Activated naive CD8-positive, alpha-beta T cell (primary cell): ENCODE data around the gene PARVA.
"Not testable (repeated sequence)": the region's sequence is repeated elsewhere in the genome, so short reads cannot be mapped to it uniquely, and the experiment has no call there.

Experiments
- H3K27ac Mint-ChIP-seq: one replicate; pipeline ENCODE4 v1.8.0; 2021; ENCODE audit warnings: mixed read lengths
- H3K27me3 Mint-ChIP-seq: one replicate; pipeline ENCODE4 v1.8.0; 2021; ENCODE audit warnings: mixed read lengths
- H3K36me3 Mint-ChIP-seq: one replicate; pipeline ENCODE4 v1.8.0; 2021; ENCODE audit warnings: mixed read lengths
- H3K4me1 Mint-ChIP-seq: one replicate; pipeline ENCODE4 v1.8.0; 2021; ENCODE audit warnings: low read depth, mixed read lengths
- H3K4me3 Mint-ChIP-seq: one replicate; pipeline ENCODE4 v1.8.0; 2021; ENCODE audit warnings: mild to moderate bottlenecking, mixed read lengths
- H3K9me3 Mint-ChIP-seq: one replicate; pipeline ENCODE4 v1.8.0; 2021; ENCODE audit warnings: low read depth, mixed read lengths

PARVA gene

GRCh38 chr11:12362857-12363256 lies 14.5 kb upstream of the PARVA start:
- H3K9me3 Mint-ChIP-seq, result no peaks in the 10 kb centered on the region
- H3K4me1 Mint-ChIP-seq, result peaks cover 75% of the 10 kb centered on the region
- H3K4me3 Mint-ChIP-seq, result no peak overlapping the region
- peak overlapping the region; percentile 19 for H3K27ac Mint-ChIP-seq
- H3K36me3 Mint-ChIP-seq, result peaks cover 9% of the 10 kb centered on the region
- H3K27me3 Mint-ChIP-seq, result no peaks in the 10 kb centered on the region

- Mint-ChIP-seq H3K36me3 (peaks cover 14% of the 10 kb centered on the region), H3K4me1 (peaks cover 74% of the 10 kb centered on the region), H3K27ac (no peak overlapping the region), H3K9me3 (no peaks in the 10 kb centered on the region), H3K27me3 (no peaks in the 10 kb centered on the region), H3K4me3 (no peak overlapping the region)
Observed at GRCh38 chr11:12363373-12363772, 14.0 kb upstream of the PARVA start.

- not testable (repeated sequence) for H3K9me3 Mint-ChIP-seq, H3K27me3 Mint-ChIP-seq
- Mint-ChIP-seq H3K36me3 (peaks cover 20% of the 10 kb centered on the region), H3K4me3 (peak overlapping the region; percentile 60), H3K27ac (peak overlapping the region; percentile 54), H3K4me1 (peaks cover 67% of the 10 kb centered on the region)
Observed at GRCh38 chr11:12365965-12366575, 11.3 kb upstream of the PARVA start.

- H3K27me3 Mint-ChIP-seq, H3K9me3 Mint-ChIP-seq, H3K27ac Mint-ChIP-seq: not testable (repeated sequence)
- Mint-ChIP-seq H3K36me3 (peaks cover 20% of the 10 kb centered on the region), H3K4me3 (peak overlapping the region; percentile 5), H3K4me1 (peaks cover 57% of the 10 kb centered on the region)
Observed at GRCh38 chr11:12367057-12367456, 10.3 kb upstream of the PARVA start.

- Mint-ChIP-seq H3K4me3 (no peak overlapping the region), H3K9me3 (peaks cover 12% of the 10 kb centered on the region), H3K27me3 (peaks cover 7% of the 10 kb centered on the region), H3K36me3 (peaks cover 16% of the 10 kb centered on the region), H3K27ac (no peak overlapping the region), H3K4me1 (peaks cover 18% of the 10 kb centered on the region)
Observed at GRCh38 chr11:12372111-12372510, 5.3 kb upstream of the PARVA start.

- H3K9me3 Mint-ChIP-seq, result peaks cover 6% of the 10 kb centered on the region
- no peak overlapping the region for H3K4me3 Mint-ChIP-seq
- peaks cover 8% of the 10 kb centered on the region for H3K4me1 Mint-ChIP-seq
- H3K36me3 Mint-ChIP-seq, result no peaks in the 10 kb centered on the region
- H3K27ac Mint-ChIP-seq, result no peak overlapping the region
- peaks cover 14% of the 10 kb centered on the region for H3K27me3 Mint-ChIP-seq
Observed at GRCh38 chr11:12375720-12376119, 1.7 kb upstream of the PARVA start.

GRCh38 chr11:12376259-12377081 lies 901 bp upstream of the PARVA start:
- Mint-ChIP-seq H3K4me1 (peaks cover 8% of the 10 kb centered on the region), H3K9me3 (peaks cover 6% of the 10 kb centered on the region), H3K36me3 (no peaks in the 10 kb centered on the region), H3K27me3 (peaks cover 14% of the 10 kb centered on the region), H3K4me3 (peak overlapping the region; percentile 79), H3K27ac (no peak overlapping the region)

- no peak overlapping the region for H3K27ac Mint-ChIP-seq
- peaks cover 8% of the 10 kb centered on the region for H3K4me1 Mint-ChIP-seq
- peaks cover 6% of the 10 kb centered on the region for H3K9me3 Mint-ChIP-seq
- peaks cover 14% of the 10 kb centered on the region for H3K27me3 Mint-ChIP-seq
- H3K36me3 Mint-ChIP-seq, result no peaks in the 10 kb centered on the region
- peak overlapping the region; percentile 78 for H3K4me3 Mint-ChIP-seq
Observed at GRCh38 chr11:12377824-12378593, 638 bp downstream of the PARVA start.

GRCh38 chr11:12380565-12381325 lies 3.4 kb downstream of the PARVA start:
- Mint-ChIP-seq H3K4me3 (no peak overlapping the region), H3K36me3 (peaks cover 4% of the 10 kb centered on the region), H3K4me1 (peaks cover 8% of the 10 kb centered on the region), H3K27me3 (peaks cover 13% of the 10 kb centered on the region), H3K9me3 (no peaks in the 10 kb centered on the region), H3K27ac (no peak overlapping the region)

- H3K4me3 Mint-ChIP-seq, result no peak overlapping the region
- peaks cover 8% of the 10 kb centered on the region for H3K27me3 Mint-ChIP-seq
- no peaks in the 10 kb centered on the region for H3K9me3 Mint-ChIP-seq
- H3K27ac Mint-ChIP-seq, result no peak overlapping the region
- H3K36me3 Mint-ChIP-seq, result peaks cover 4% of the 10 kb centered on the region
- peaks cover 2% of the 10 kb centered on the region for H3K4me1 Mint-ChIP-seq
Observed at GRCh38 chr11:12381875-12382274, 4.5 kb downstream of the PARVA start.

GRCh38 chr11:12382451-12382850 lies 5.1 kb downstream of the PARVA start:
- no peak overlapping the region for H3K4me3 Mint-ChIP-seq
- peaks cover 7% of the 10 kb centered on the region for H3K27me3 Mint-ChIP-seq
- H3K36me3 Mint-ChIP-seq, result peaks cover 4% of the 10 kb centered on the region
- H3K27ac Mint-ChIP-seq, result no peak overlapping the region
- no peaks in the 10 kb centered on the region for H3K9me3 Mint-ChIP-seq
- H3K4me1 Mint-ChIP-seq, result no peaks in the 10 kb centered on the region

GRCh38 chr11:12386309-12386708 lies 8.9 kb downstream of the PARVA start:
- Mint-ChIP-seq H3K4me1 (no peaks in the 10 kb centered on the region), H3K27ac (no peak overlapping the region), H3K4me3 (no peak overlapping the region), H3K9me3 (no peaks in the 10 kb centered on the region), H3K36me3 (peaks cover 4% of the 10 kb centered on the region), H3K27me3 (no peaks in the 10 kb centered on the region)

GRCh38 chr11:12386745-12387144 lies 9.4 kb downstream of the PARVA start:
- H3K27ac Mint-ChIP-seq, result no peak overlapping the region
- H3K9me3 Mint-ChIP-seq, result no peaks in the 10 kb centered on the region
- peaks cover 4% of the 10 kb centered on the region for H3K36me3 Mint-ChIP-seq
- H3K27me3 Mint-ChIP-seq, result no peaks in the 10 kb centered on the region
- H3K4me3 Mint-ChIP-seq, result no peak overlapping the region
- H3K4me1 Mint-ChIP-seq, result no peaks in the 10 kb centered on the region

GRCh38 chr11:12388173-12388572 lies 10.8 kb downstream of the PARVA start:
- Mint-ChIP-seq H3K4me1 (no peaks in the 10 kb centered on the region), H3K36me3 (peaks cover 4% of the 10 kb centered on the region), H3K27ac (no peak overlapping the region), H3K27me3 (no peaks in the 10 kb centered on the region), H3K9me3 (no peaks in the 10 kb centered on the region), H3K4me3 (no peak overlapping the region)
